Measurements from ENCODE around the gene ITGB4. TPM values are rescaled to one million over a fixed set of nuclear protein-coding genes. Genes with fewer than 3 reads are reported as not detected.

Gene ITGB4
- total and polyA plus RNA-seq, 2 experiments from 2014 or later = 0.09 to 0.40 TPM

GRCh38 chr17:75698659-75699058 is 22.6 kb upstream of the ITGB4 start:
- TF ChIP-seq CTCF (IDR thresholded peaks at IDR 0.05; ENCODE audit: low read depth, low read length) = no peak
- Histone ChIP-seq H3K36me3 (peaks cover 22% of the 10 kb centered on the region), H3K27ac (peak overlapping the region; percentile 33), H3K4me3 (no peak overlapping the region), H3K27me3 (no peaks in the 10 kb centered on the region), H3K4me1 (ENCODE audit: low read depth) (peaks cover 5% of the 10 kb centered on the region), H3K9me3 (ENCODE audit: low read depth) (no peaks in the 10 kb centered on the region)
- no peak for DNase-seq (ENCODE audit: low read depth in 1 of 2, low spot score in 1 of 2)

- Histone ChIP-seq H3K9me3 (ENCODE audit: low read depth) (no peaks in the 10 kb centered on the region), H3K36me3 (peaks cover 29% of the 10 kb centered on the region), H3K27me3 (no peaks in the 10 kb centered on the region), H3K27ac (no peak overlapping the region), H3K4me3 (no peak overlapping the region), H3K4me1 (ENCODE audit: low read depth) (peaks cover 5% of the 10 kb centered on the region)
- no peak for DNase-seq (ENCODE audit: low read depth in 1 of 2, low spot score in 1 of 2)
- TF ChIP-seq CTCF (IDR thresholded peaks at IDR 0.05; ENCODE audit: low read depth, low read length) = no peak
Observed at GRCh38 chr17:75701288-75701687, 20.0 kb upstream of the ITGB4 start.

GRCh38 chr17:75703191-75703590 is 18.1 kb upstream of the ITGB4 start:
- Histone ChIP-seq H3K27me3 (no peaks in the 10 kb centered on the region), H3K9me3 (ENCODE audit: low read depth) (no peaks in the 10 kb centered on the region), H3K27ac (no peak overlapping the region), H3K36me3 (peaks cover 38% of the 10 kb centered on the region), H3K4me3 (no peak overlapping the region), H3K4me1 (ENCODE audit: low read depth) (peaks cover 5% of the 10 kb centered on the region)
- TF ChIP-seq CTCF (IDR thresholded peaks at IDR 0.05; ENCODE audit: low read depth, low read length) = no peak
- no peak for DNase-seq (ENCODE audit: low read depth in 1 of 2, low spot score in 1 of 2)

- Histone ChIP-seq H3K4me3 (no peak overlapping the region), H3K27ac (no peak overlapping the region), H3K36me3 (peaks cover 38% of the 10 kb centered on the region), H3K4me1 (ENCODE audit: low read depth) (peaks cover 5% of the 10 kb centered on the region), H3K27me3 (no peaks in the 10 kb centered on the region), H3K9me3 (ENCODE audit: low read depth) (no peaks in the 10 kb centered on the region)
- DNase-seq (ENCODE audit: low read depth in 1 of 2, low spot score in 1 of 2) = no peak
- no peak for TF ChIP-seq CTCF (IDR thresholded peaks at IDR 0.05; ENCODE audit: low read depth, low read length)
Observed at GRCh38 chr17:75703591-75703990, 17.7 kb upstream of the ITGB4 start.

GRCh38 chr17:75704963-75705875 is 16.0 kb upstream of the ITGB4 start:
- no peak for DNase-seq (ENCODE audit: low read depth in 1 of 2, low spot score in 1 of 2)
- Histone ChIP-seq H3K9me3 (ENCODE audit: low read depth) (no peaks in the 10 kb centered on the region), H3K27me3 (no peaks in the 10 kb centered on the region), H3K36me3 (peaks cover 38% of the 10 kb centered on the region), H3K4me3 (no peak overlapping the region), H3K27ac (no peak overlapping the region), H3K4me1 (ENCODE audit: low read depth) (peaks cover under 1% of the 10 kb centered on the region)
- TF ChIP-seq CTCF (IDR thresholded peaks at IDR 0.05; ENCODE audit: low read depth, low read length) = no peak
